Measurements from ENCODE around the gene DPEP2. TPM values are rescaled to one million over a fixed set of nuclear protein-coding genes. Genes with fewer than 3 reads are reported as not detected.

Gene DPEP2
- total and polyA plus RNA-seq, 2 of the 13 experiments (the other 11 are each of a cell fraction or from before 2014, with no cell fraction given), result 0.18 TPM; not detected in 1

DNA sequence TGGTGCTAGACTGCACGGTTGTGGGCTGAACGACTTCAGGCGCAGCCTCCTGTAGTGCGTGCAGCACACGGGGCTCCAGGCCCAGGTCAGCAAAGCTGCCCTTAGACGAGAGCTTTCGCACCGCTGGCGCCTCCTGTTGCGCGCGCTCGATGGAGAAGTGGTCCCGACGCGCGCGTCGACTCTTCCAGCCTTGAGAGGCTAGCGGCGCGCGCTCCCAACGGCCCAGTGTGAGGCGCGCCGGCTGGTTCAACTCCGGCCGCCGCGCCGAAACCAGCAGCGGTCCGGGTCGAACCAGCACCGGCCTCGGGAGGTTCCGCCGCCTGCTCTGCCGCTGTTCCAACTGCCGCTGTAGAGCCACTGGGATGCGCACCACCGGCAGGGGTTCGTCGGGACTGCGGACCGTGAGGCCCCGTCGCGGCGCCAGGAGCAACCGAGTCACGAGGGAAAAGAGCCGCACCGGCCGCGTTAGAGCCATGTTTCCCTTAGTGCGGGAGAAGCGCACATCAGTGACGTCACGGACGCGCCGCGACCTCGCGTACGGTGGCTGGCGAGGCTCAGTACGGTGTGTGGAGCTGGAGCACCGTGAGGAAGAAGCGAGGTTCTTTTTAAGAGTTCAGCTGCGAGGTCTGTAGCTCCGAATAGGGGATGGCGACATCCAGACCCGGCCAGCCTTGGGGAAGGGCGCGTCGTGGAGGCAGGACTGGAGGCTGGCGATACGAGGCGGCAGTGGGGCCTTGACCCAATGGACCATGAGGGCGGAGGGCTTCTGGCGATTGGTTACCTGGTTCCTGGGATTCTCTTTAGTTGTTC lies 23.6 kb upstream of the DPEP2 start, which contains the start of the genes DDX28 and DUS2 (continued):
- no peak for TF ChIP-seq ZFYVE20 (CRISPR knock-in tag; IDR thresholded peaks at IDR 0.05; ENCODE audit: borderline replicate concordance, low read depth)
- TF ChIP-seq, protein P1, sequence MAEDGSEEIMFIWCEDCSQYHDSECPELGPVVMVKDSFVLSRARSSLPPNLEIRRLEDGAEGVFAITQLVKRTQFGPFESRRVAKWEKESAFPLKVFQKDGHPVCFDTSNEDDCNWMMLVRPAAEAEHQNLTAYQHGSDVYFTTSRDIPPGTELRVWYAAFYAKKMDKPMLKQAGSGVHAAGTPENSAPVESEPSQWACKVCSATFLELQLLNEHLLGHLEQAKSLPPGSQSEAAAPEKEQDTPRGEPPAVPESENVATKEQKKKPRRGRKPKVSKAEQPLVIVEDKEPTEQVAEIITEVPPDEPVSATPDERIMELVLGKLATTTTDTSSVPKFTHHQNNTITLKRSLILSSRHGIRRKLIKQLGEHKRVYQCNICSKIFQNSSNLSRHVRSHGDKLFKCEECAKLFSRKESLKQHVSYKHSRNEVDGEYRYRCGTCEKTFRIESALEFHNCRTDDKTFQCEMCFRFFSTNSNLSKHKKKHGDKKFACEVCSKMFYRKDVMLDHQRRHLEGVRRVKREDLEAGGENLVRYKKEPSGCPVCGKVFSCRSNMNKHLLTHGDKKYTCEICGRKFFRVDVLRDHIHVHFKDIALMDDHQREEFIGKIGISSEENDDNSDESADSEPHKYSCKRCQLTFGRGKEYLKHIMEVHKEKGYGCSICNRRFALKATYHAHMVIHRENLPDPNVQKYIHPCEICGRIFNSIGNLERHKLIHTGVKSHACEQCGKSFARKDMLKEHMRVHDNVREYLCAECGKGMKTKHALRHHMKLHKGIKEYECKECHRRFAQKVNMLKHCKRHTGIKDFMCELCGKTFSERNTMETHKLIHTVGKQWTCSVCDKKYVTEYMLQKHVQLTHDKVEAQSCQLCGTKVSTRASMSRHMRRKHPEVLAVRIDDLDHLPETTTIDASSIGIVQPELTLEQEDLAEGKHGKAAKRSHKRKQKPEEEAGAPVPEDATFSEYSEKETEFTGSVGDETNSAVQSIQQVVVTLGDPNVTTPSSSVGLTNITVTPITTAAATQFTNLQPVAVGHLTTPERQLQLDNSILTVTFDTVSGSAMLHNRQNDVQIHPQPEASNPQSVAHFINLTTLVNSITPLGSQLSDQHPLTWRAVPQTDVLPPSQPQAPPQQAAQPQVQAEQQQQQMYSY (CRISPR knock-in tag; IDR thresholded peaks at IDR 0.05), result peak; percentile 61; the same call in 1 of the 2 replicates
- TF ChIP-seq, protein P2, sequence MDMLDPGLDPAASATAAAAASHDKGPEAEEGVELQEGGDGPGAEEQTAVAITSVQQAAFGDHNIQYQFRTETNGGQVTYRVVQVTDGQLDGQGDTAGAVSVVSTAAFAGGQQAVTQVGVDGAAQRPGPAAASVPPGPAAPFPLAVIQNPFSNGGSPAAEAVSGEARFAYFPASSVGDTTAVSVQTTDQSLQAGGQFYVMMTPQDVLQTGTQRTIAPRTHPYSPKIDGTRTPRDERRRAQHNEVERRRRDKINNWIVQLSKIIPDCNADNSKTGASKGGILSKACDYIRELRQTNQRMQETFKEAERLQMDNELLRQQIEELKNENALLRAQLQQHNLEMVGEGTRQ (IDR thresholded peaks at IDR 0.05; ENCODE audit: low read depth, low read length), result peak; percentile 3; the same call in 1 of the 2 replicates
- TF ChIP-seq, protein P2 (CRISPR knock-in tag; IDR thresholded peaks at IDR 0.05; ENCODE audit: borderline replicate concordance), result no peak; the same call in 1 of the 2 replicates
- TF ChIP-seq, protein P3, sequence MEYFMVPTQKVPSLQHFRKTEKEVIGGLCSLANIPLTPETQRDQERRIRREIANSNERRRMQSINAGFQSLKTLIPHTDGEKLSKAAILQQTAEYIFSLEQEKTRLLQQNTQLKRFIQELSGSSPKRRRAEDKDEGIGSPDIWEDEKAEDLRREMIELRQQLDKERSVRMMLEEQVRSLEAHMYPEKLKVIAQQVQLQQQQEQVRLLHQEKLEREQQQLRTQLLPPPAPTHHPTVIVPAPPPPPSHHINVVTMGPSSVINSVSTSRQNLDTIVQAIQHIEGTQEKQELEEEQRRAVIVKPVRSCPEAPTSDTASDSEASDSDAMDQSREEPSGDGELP (IDR thresholded peaks at IDR 0.05; ENCODE audit: borderline replicate concordance, low read depth), result peak; percentile 38; the same call in 1 of the 2 replicates
- TF ChIP-seq FOXK1 (CRISPR knock-in tag; IDR thresholded peaks at IDR 0.05; ENCODE audit: borderline replicate concordance, low read depth), result peak; percentile 100
- TF ChIP-seq, protein P4, sequence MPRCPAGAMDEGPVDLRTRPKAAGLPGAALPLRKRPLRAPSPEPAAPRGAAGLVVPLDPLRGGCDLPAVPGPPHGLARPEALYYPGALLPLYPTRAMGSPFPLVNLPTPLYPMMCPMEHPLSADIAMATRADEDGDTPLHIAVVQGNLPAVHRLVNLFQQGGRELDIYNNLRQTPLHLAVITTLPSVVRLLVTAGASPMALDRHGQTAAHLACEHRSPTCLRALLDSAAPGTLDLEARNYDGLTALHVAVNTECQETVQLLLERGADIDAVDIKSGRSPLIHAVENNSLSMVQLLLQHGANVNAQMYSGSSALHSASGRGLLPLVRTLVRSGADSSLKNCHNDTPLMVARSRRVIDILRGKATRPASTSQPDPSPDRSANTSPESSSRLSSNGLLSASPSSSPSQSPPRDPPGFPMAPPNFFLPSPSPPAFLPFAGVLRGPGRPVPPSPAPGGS (CRISPR knock-in tag; IDR thresholded peaks at IDR 0.05), result peak; percentile 35
- TF ChIP-seq, protein P5, sequence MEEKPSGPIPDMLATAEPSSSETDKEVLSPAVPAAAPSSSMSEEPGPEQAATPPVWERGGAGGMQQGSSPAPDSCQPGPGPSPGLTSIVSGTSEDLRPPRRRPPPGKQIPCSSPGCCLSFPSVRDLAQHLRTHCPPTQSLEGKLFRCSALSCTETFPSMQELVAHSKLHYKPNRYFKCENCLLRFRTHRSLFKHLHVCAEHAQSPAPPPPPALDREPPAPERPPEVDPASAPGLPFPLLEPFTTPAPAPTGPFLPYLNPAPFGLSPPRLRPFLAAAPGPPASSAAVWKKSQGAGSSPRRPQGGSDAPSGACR (CRISPR knock-in tag; IDR thresholded peaks at IDR 0.05), result peak; percentile 96
- TF ChIP-seq, protein P6, sequence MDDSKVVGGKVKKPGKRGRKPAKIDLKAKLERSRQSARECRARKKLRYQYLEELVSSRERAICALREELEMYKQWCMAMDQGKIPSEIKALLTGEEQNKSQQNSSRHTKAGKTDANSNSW (CRISPR knock-in tag; IDR thresholded peaks at IDR 0.05; ENCODE audit: borderline replicate concordance), result no peak
- TF ChIP-seq, protein P7, sequence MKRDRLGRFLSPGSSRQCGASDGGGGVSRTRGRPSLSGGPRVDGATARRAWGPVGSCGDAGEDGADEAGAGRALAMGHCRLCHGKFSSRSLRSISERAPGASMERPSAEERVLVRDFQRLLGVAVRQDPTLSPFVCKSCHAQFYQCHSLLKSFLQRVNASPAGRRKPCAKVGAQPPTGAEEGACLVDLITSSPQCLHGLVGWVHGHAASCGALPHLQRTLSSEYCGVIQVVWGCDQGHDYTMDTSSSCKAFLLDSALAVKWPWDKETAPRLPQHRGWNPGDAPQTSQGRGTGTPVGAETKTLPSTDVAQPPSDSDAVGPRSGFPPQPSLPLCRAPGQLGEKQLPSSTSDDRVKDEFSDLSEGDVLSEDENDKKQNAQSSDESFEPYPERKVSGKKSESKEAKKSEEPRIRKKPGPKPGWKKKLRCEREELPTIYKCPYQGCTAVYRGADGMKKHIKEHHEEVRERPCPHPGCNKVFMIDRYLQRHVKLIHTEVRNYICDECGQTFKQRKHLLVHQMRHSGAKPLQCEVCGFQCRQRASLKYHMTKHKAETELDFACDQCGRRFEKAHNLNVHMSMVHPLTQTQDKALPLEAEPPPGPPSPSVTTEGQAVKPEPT (CRISPR knock-in tag; IDR thresholded peaks at IDR 0.05; ENCODE audit: low read depth), result no peak
- no peak; the same call in 1 of the 2 replicates for TF ChIP-seq NCOA1 (CRISPR knock-in tag; IDR thresholded peaks at IDR 0.05)
- TF ChIP-seq KLF12 (CRISPR knock-in tag; IDR thresholded peaks at IDR 0.05; ENCODE audit: borderline replicate concordance), result peak; percentile 66
- peak; percentile 65; the same call in 1 of the 2 replicates for TF ChIP-seq ZNF558 (CRISPR knock-in tag; IDR thresholded peaks at IDR 0.05; ENCODE audit: borderline replicate concordance)
- no peak for TF ChIP-seq ZEB1 (IDR thresholded peaks at IDR 0.05; ENCODE audit: insufficient replicate concordance, low read depth)

Measured in HepG2 (cell line).